NCI-H2196 treated with DMSO at 0.1 percent for 48 hours (cell line): ENCODE measurements around the gene MDM1.

Source experiments
- DNase-seq: peaks from one replicate; lab custom pipeline; 2025; ENCODE audit not compliant: unreplicated experiment; lab: John Stamatoyannopoulos, UW

MDM1 gene

DNA sequence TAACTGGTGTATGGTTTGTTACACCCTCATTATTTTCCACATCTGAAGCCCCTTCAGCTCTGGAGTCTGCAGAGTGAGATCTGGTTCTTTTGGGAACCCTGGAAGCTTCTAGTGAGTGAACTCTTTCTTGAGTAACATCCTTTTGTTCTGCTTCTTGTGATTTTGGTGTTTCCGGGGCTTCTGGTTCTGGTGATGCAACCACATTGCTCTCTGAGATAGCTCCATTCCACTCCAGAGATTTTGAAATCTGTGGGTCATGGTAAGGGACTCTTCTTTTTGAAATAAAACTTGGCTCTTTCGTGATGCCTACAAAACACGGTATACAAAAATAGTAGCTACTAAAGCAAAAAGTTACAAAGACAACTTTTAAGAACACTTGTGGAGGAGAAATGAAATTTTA is 5.4 kb downstream of the MDM1 start:
- DNase-seq: no peak

DNA sequence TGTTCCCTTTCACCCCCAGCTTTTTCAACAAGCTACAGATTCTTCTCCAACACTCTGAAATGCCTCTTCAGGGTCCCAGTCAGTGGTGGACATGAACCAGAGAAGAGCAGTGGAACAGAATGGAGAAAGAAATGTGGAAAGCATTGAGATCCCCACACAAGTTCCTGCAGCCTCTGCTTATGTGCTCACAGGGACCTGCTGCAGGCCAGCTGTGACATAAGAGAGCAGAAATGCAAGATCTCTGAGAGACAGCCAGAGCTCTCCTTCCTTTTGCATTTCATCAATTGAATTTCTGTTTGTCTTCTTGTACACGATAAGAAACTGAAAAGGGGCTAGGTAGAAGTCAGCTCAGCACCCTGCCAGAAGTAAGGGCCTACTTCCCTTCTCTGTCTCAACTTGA is 6.2 kb downstream of the MDM1 start:
- DNase-seq: no peak

DNA sequence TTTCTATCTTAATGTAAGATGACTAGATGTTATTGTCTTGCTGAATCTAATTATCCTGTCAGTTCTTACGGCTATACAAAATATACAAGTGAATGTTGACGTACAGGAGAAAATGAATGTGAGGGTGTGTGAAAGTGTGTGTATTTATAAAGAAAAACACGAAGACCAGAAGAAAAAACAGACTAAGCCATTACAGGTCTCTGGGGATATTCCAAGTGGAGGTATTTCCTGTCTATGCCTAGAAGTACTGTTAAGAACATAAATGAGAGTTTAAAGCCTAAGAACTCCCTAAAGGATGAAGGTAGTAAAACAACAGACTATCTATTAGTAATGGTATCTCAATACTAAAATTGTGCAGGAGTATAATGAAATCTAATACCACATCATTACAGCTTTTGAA is 7.6 kb downstream of the MDM1 start:
- no peak for DNase-seq

- DNase-seq: no peak
These were observed 11.0 kb downstream of the MDM1 start for GRCh38 chr12:68321140-68321539.

GRCh38 chr12:68319988-68320623 is 12.1 kb downstream of the MDM1 start:
- DNase-seq: no peak

- DNase-seq: peak; percentile 37
These were observed 15.0 kb downstream of the MDM1 start for GRCh38 chr12:68317047-68317667.

DNA sequence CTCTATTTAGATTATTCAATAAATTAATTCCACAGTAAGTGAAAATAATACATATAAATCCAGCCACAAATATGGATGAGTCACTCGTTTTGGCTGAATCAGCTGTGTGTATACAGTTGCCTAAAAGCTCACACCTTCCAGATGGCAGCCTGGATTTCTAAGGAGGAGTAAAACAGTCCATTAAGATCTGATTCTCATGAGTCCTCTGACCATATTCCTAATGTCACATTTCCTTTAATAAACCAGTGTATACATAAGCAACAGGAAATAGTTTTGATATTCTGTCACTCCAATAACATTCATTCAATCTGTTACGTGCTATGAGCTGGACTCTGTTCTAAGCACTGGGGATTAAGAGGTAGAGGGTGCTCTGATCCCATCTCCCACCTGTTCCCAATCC is 21.8 kb downstream of the MDM1 start:
- DNase-seq: no peak

- DNase-seq: no peak
These were observed 25.6 kb downstream of the MDM1 start for GRCh38 chr12:68306564-68306963.

DNA sequence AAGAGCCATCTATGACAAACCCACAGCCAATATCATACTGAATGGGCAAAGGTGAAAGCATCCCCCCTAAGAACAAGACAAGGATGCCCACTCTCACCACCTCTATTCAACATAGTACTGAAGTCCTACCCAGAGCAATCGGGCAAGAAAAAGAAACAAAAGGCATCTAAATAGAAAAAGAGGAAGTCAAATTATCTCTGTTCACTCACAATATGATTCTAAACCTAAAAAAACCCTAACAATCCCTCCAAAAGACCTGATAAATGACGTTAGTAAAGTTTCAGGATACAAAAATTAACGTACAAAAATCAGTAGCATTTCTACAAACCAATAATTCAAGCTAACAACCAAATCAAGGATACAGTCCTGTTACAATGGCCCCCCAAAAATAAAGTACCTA is 26.9 kb downstream of the MDM1 start:
- no peak for DNase-seq

GRCh38 chr12:68304626-68305025 is 27.5 kb downstream of the MDM1 start:
- DNase-seq: no peak

GRCh38 chr12:68303850-68304249 is 28.3 kb downstream of the MDM1 start:
- no peak for DNase-seq

GRCh38 chr12:68297929-68298328 is 34.2 kb downstream of the MDM1 start:
- DNase-seq: no peak

DNA sequence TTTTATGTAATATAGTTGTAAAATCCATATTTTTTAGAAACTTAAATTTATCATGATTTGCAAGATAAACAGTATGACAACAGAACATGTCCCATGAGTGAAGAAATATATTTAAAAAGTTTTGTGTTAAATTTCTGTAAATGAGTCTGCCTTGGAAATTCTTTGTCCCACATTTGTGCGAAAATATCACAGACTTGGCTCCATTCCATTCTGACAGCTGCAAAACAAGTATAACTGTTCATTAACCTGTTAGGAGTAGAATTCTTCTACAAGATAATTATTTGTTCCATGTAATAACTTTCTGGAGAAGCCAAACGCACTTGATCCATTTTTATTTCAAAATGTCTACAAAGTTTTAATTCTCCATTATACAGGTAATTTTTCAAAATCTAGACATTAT is 37.9 kb downstream of the MDM1 start:
- DNase-seq: no peak

GRCh38 chr12:68293347-68293746 is 38.8 kb downstream of the MDM1 start:
- no peak for DNase-seq

- no peak for DNase-seq
These were observed 39.8 kb downstream of the MDM1 start for GRCh38 chr12:68292151-68292943.

DNA sequence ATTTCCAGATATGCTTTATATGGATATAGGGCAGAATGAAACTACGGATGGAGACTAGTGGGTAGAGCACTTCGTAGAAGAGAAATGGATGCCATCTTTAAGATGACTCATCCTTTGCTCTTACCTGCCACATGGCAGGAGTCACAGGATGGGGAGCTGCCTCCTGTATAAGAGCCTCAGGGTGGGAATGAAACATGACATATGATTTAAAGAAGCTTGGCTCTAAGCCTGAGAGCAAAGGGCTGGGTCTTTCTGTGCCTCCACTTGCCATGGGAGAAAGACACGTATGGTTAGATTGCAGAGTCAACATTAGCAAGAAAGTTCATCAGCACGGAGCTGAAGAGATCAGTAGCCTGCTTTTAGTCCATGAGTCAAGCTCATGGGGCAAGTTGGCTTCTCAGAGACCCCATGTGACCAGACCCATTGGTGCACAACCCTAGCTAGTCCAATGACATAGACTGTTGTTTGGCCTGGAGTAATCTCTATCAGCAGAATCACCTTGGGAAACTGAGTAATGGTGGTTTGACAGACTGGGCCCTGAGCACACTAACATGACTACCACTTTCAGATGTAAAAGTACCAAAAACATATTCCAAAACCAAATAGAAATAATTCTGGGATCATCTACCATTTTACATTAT is 40.6 kb downstream of the MDM1 start:
- no peak for DNase-seq

DNA sequence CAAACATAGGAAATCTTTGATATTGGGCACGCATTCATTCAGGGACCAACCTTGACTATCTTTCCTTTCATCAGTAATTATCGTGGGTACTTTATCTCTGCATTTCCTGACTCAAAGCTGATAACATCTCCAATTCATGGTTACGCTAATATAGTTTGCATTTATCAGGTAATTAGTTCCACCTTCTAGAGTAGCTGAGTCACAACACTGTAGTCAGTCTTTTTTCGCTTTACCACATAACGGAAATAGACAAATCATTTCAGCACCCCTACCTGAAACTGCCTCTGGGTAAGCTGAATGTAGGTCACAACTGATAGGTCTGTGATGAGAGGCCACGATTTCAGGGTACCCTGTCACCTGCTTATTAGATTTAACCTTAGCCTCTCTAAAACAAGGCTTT is 42.0 kb downstream of the MDM1 start:
- no peak for DNase-seq

DNA sequence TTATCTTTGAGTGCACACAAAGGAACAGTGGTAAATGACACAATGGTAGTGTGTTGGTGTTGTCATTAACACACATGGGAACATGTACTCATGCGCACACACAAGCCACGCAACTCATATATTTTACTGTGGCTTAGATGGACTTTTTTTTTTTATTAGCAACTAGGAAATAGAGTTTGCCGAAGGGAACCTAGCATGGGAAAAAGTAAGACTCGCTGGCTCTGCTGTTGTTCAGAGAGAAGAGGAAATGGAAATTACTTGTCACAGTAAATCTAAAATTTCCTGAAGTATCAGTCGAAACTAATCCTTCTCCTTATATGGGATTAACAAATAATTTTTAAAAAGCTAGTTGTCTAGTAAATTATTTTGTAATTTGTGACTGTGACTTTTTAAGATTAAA is 45.1 kb downstream of the MDM1 start:
- no peak for DNase-seq

GRCh38 chr12:68286396-68286795 is 45.8 kb downstream of the MDM1 start:
- DNase-seq: no peak

GRCh38 chr12:68285541-68285940 is 46.6 kb downstream of the MDM1 start:
- no peak for DNase-seq

DNA sequence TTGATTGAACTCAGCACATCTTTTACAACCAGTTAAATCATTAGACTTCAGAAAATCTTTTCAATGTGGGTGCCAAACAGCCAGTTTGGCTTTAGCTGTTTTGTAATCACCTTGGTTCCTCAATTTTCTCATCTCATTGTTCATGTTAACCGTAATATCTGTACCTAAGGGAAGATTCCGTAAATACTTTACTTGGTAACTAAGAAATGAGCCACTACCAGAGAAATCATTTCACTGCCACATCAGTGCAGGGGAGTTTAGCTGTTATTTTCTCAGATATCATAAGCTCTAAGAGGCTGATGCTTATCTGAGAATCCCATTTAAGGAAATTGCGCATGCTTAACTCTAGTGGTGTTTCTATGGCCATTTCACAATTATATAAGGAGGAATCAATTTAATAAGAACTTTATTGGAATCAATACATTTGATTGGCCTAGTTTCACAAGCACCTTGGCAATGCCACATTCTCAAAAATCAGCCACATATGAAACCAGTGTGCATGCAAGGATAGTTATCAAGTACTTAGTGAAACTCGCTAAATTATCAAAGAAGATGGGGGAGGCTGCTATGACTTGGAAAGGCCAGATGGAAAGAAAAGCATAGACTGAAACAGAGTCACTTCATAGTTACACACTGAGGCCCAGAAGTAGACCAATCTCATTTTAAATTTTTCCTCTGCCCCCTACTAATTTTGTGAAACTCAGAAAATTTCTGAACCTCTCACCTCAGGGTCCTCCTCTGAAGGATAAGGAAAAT is 50.7 kb downstream of the MDM1 start:
- no peak for DNase-seq
